ENCODE results near the gene MEIKIN.

DNA sequence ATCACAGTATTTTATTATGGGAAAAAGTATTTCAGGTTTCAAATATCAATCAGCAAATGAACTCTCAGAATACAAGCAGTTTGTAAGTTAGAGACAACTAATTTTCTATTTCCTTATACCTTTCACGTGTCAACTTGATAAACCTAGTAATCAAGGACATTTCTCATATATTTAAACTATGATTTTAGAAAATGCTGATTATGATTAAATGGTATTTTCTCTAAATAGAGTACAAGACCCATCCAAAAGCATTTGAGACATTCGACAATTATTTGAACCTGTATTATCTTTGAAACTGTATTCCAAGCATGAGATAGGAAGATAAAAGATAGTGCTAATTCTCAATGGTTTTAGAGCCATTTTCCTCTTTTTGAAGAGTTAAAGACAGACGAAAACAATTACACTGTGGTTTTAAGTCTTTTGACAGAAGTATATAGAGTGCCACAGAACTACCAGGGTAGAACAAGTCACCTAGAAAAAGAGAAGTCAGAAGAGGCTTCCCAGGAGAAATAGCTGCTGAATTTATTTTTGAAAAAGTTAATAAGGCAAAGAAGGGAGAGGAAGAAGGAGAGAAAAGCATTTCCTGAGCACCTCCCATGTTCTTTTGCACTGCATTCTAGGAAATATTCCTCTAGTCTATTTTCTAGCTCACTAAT, 5.6 kb downstream of the MEIKIN start:
- TF ChIP-seq EP300 (IDR thresholded peaks at IDR 0.05) (no peak), CTCF (IDR thresholded peaks at IDR 0.05) (no peak)

Measured in sigmoid colon (tissue), 4 donors.